ENCODE results near the gene SERPINB6. TPM values are rescaled to one million over a fixed set of nuclear protein-coding genes. Genes with fewer than 3 reads are reported as not detected.
"Not testable (repeated sequence)": the region's sequence is repeated elsewhere in the genome, so short reads cannot be mapped to it uniquely, and the experiment has no call there.

Gene SERPINB6
- total RNA-seq, 4 donors from 2014 or later = 21.2 to 37.0 (median 35.6) TPM

- intact Hi-C loops (cut with DNase I; ENCODE audit: low total_unique reads) = no loop called here
- no peak for TF ChIP-seq CTCF (IDR thresholded peaks at IDR 0.05)
- no peak for TF ChIP-seq POLR2A (IDR thresholded peaks at IDR 0.05)
- H3K4me3 ChIP-seq (ENCODE audit: low read depth, poor library complexity, severe bottlenecking) = no peak overlapping the region
- 32 to 53% methylated on average over 2 of the region's 2 CpGs for WGBS, 2 donors
- peak in 1 of 2 donors; percentile 57 for DNase-seq (ENCODE audit: low spot score in 2 of 2)
These were observed 30.5 kb upstream of the SERPINB6 start for GRCh38 chr6:3001773-3002293.

GRCh38 chr6:3001146-3001772 is 29.9 kb upstream of the SERPINB6 start:
- 93 to 94% methylated on average over 11 of the region's 11 CpGs for WGBS, 2 donors
- TF ChIP-seq CTCF (IDR thresholded peaks at IDR 0.05) (no peak), POLR2A (IDR thresholded peaks at IDR 0.05) (no peak)
- no peak for DNase-seq (ENCODE audit: low spot score in 2 of 2)
- intact Hi-C loops (cut with DNase I; ENCODE audit: low total_unique reads) = no loop called here
- no peak overlapping the region for H3K4me3 ChIP-seq (ENCODE audit: low read depth, poor library complexity, severe bottlenecking)

- intact Hi-C loops (cut with DNase I; ENCODE audit: low total_unique reads) = no loop called here
- WGBS, 2 donors = 4 to 7% methylated on average over 15 to 41 of the region's 87 CpGs
- peak; percentile 89 to 99 for DNase-seq (ENCODE audit: low spot score in 2 of 2)
- TF ChIP-seq CTCF (IDR thresholded peaks at IDR 0.05) = no peak
- peak in 1 of 2 donors; percentile 56 for TF ChIP-seq POLR2A (IDR thresholded peaks at IDR 0.05)
- peak within 1 kb of the TSS; percentile 62 for H3K4me3 ChIP-seq (ENCODE audit: low read depth, poor library complexity, severe bottlenecking)
These were observed 28.5 kb upstream of the SERPINB6 start, which contains the start of gene NQO2 for GRCh38 chr6:2999618-3000557. Gene NQO2, plus strand, starts transcription at chr6:2999894. Its CDS starts 6,659 bp downstream, at chr6:3006553.

GRCh38 chr6:2998998-2999617 is 27.7 kb upstream of the SERPINB6 start:
- 1 to 3% methylated on average over 29 to 30 of the region's 30 CpGs for WGBS, 2 donors
- intact Hi-C loops (cut with DNase I; ENCODE audit: low total_unique reads) = no loop called here
- peak overlapping the region; percentile 36 for H3K4me3 ChIP-seq (ENCODE audit: low read depth, poor library complexity, severe bottlenecking)
- TF ChIP-seq CTCF (IDR thresholded peaks at IDR 0.05) = no peak
- no peak for TF ChIP-seq POLR2A (IDR thresholded peaks at IDR 0.05)
- peak in 1 of 2 donors; percentile 96 for DNase-seq (ENCODE audit: low spot score in 2 of 2)

- WGBS, 2 donors = 1 to 3% methylated on average over 16 of the region's 16 CpGs
- DNase-seq (ENCODE audit: low spot score in 2 of 2); H3K4me3 ChIP-seq (ENCODE audit: low read depth, poor library complexity, severe bottlenecking); intact Hi-C loops (cut with DNase I; ENCODE audit: low total_unique reads): not testable (repeated sequence)
- TF ChIP-seq CTCF (IDR thresholded peaks at IDR 0.05) = peak in 1 of 3 donors; percentile 29
These were observed 27.1 kb upstream of the SERPINB6 start for GRCh38 chr6:2998249-2998997.

Measured in lower leg skin (tissue), 4 donors.